ENCODE results near the gene PCYT2.

The PCYT2 gene

GRCh38 chr17:81885454-81885853, 25.7 kb downstream of the PCYT2 start:
- TF ChIP-seq YY1 (IDR thresholded peaks at IDR 0.05; ENCODE audit: low read depth) = no peak
- TF ChIP-seq TAF1 (IDR thresholded peaks at IDR 0.05; ENCODE audit: low read depth) = no peak
- no peak for TF ChIP-seq RAD21 (IDR thresholded peaks at IDR 0.05; ENCODE audit: low read depth)
- TF ChIP-seq TEAD4 (IDR thresholded peaks at IDR 0.05) = no peak
- no peak for TF ChIP-seq TCF12 (IDR thresholded peaks at IDR 0.05; ENCODE audit: low read depth)
- no peak for TF ChIP-seq CEBPB (IDR thresholded peaks at IDR 0.05)

GRCh38 chr17:81884968-81885367, 26.2 kb downstream of the PCYT2 start:
- no peak for TF ChIP-seq EP300 (IDR thresholded peaks at IDR 0.05; ENCODE audit: borderline replicate concordance)
- TF ChIP-seq TAF1 (IDR thresholded peaks at IDR 0.05; ENCODE audit: low read depth) = no peak
- TF ChIP-seq CEBPB (IDR thresholded peaks at IDR 0.05) = no peak
- TF ChIP-seq, protein P1, sequence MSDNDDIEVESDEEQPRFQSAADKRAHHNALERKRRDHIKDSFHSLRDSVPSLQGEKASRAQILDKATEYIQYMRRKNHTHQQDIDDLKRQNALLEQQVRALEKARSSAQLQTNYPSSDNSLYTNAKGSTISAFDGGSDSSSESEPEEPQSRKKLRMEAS (IDR thresholded peaks at IDR 0.05) = no peak
- TF ChIP-seq, protein P2, sequence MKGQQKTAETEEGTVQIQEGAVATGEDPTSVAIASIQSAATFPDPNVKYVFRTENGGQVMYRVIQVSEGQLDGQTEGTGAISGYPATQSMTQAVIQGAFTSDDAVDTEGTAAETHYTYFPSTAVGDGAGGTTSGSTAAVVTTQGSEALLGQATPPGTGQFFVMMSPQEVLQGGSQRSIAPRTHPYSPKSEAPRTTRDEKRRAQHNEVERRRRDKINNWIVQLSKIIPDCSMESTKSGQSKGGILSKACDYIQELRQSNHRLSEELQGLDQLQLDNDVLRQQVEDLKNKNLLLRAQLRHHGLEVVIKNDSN (IDR thresholded peaks at IDR 0.05) = no peak
- no peak for TF ChIP-seq YY1 (IDR thresholded peaks at IDR 0.05; ENCODE audit: low read depth)
- no peak for TF ChIP-seq REST (IDR thresholded peaks at IDR 0.05; ENCODE audit: low read depth)
- no peak for TF ChIP-seq FOXM1 (IDR thresholded peaks at IDR 0.05; ENCODE audit: borderline replicate concordance, low read depth)

DNA sequence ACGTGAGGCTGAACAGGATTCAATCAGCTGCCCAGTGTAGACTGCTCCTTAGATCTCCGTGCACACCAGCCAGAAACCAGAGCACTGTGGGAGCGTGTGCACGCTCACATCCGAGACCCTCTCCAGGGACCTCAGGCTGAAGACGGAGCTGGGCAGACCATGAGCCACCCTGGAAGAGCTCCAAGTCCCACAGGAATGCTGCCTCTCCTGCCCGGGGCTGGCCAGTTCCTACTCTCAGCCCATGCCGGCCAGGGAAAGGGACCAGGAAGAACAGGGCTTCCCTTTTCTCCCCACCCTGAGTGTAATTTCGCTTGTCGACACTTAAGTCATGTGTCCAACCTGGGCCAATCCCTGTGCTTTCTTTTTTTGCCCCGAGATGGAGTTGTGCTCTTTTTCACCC, 26.7 kb downstream of the PCYT2 start:
- TF ChIP-seq EGR1 (IDR thresholded peaks at IDR 0.05) (no peak), NFIC (IDR thresholded peaks at IDR 0.05) (no peak), YY1 (IDR thresholded peaks at IDR 0.05; ENCODE audit: low read depth) (no peak), CREB1 (IDR thresholded peaks at IDR 0.05; ENCODE audit: low read depth) (no peak), CEBPB (IDR thresholded peaks at IDR 0.05) (no peak), TAF1 (IDR thresholded peaks at IDR 0.05; ENCODE audit: low read depth) (no peak), ZBTB7A (IDR thresholded peaks at IDR 0.05; ENCODE audit: low read depth) (no peak), FOXM1 (IDR thresholded peaks at IDR 0.05; ENCODE audit: borderline replicate concordance, low read depth) (no peak), REST (IDR thresholded peaks at IDR 0.05; ENCODE audit: low read depth) (no peak), EP300 (IDR thresholded peaks at IDR 0.05; ENCODE audit: borderline replicate concordance) (no peak), TEAD4 (IDR thresholded peaks at IDR 0.05) (no peak), RAD21 (IDR thresholded peaks at IDR 0.05; ENCODE audit: low read depth) (no peak), TCF12 (IDR thresholded peaks at IDR 0.05; ENCODE audit: low read depth) (no peak)
- TF ChIP-seq, protein P2 (IDR thresholded peaks at IDR 0.05) = no peak
- TF ChIP-seq, protein P1 (IDR thresholded peaks at IDR 0.05) = no peak

- no peak for TF ChIP-seq FOXM1 (IDR thresholded peaks at IDR 0.05; ENCODE audit: borderline replicate concordance, low read depth)
- no peak for TF ChIP-seq EP300 (IDR thresholded peaks at IDR 0.05; ENCODE audit: borderline replicate concordance)
- TF ChIP-seq TEAD4 (IDR thresholded peaks at IDR 0.05) = no peak
- TF ChIP-seq RAD21 (IDR thresholded peaks at IDR 0.05; ENCODE audit: low read depth) = no peak
- TF ChIP-seq CEBPB (IDR thresholded peaks at IDR 0.05) = no peak
- TF ChIP-seq TCF12 (IDR thresholded peaks at IDR 0.05; ENCODE audit: low read depth) = no peak
These were observed 32.1 kb downstream of the PCYT2 start for GRCh38 chr17:81879121-81879520.

DNA sequence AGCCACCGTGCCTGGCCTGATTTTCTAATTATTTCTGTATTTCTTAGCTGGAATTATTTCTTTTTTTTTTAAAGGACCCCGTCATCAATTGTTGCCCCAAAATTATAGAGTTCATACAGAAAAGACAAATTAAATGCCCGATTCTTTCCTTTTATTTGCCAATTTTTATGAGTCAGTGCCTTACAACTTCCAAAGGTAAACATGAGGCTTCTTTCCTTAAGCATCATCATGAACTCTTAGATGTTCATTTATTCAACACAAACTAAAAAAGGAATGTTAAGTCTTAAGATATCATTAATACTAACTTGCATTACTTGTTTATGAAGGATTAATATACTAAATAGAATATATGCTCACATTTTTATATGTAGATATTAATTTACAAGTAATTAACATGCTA, 32.9 kb downstream of the PCYT2 start:
- TF ChIP-seq REST (IDR thresholded peaks at IDR 0.05; ENCODE audit: low read depth) = no peak
- no peak for TF ChIP-seq CREB1 (IDR thresholded peaks at IDR 0.05; ENCODE audit: low read depth)
- TF ChIP-seq, protein P1 (IDR thresholded peaks at IDR 0.05) = no peak
- no peak for TF ChIP-seq YY1 (IDR thresholded peaks at IDR 0.05; ENCODE audit: low read depth)
- no peak for TF ChIP-seq RAD21 (IDR thresholded peaks at IDR 0.05; ENCODE audit: low read depth)
- no peak for TF ChIP-seq TAF1 (IDR thresholded peaks at IDR 0.05; ENCODE audit: low read depth)
- TF ChIP-seq CEBPB (IDR thresholded peaks at IDR 0.05) = no peak
- TF ChIP-seq TEAD4 (IDR thresholded peaks at IDR 0.05) = no peak
- TF ChIP-seq, protein P2 (IDR thresholded peaks at IDR 0.05) = no peak
- no peak for TF ChIP-seq TCF12 (IDR thresholded peaks at IDR 0.05; ENCODE audit: low read depth)
- no peak for TF ChIP-seq ZBTB7A (IDR thresholded peaks at IDR 0.05; ENCODE audit: low read depth)
- no peak for TF ChIP-seq NFIC (IDR thresholded peaks at IDR 0.05)
- no peak for TF ChIP-seq FOXM1 (IDR thresholded peaks at IDR 0.05; ENCODE audit: borderline replicate concordance, low read depth)
- no peak for TF ChIP-seq EP300 (IDR thresholded peaks at IDR 0.05; ENCODE audit: borderline replicate concordance)

Measured in Ishikawa (cell line).